Endothelial cell of umbilical vein (primary cell): ENCODE data around the gene SLC20A1. TPM values are rescaled to one million over a fixed set of nuclear protein-coding genes. Genes with fewer than 3 reads are reported as not detected.

ENCODE experiments used
- BruUV-seq: library from RNA; stranded (reverse); fragments of 400-500 nt; replicated peaks from 2 replicates; lab custom pipeline; 2021; lab: Mats Ljungman, UMichigan
- CTCF ChIA-PET: fragments of 300-600, 350-600 bp; sonication (Branson Sonifier 250); formaldehyde crosslinking; loops from one replicate; lab custom pipeline; 2021; ENCODE audit warnings: antibody characterized with exemption, inconsistent platforms; lab: Charles Lee
- POLR2A ChIA-PET: fragments of 300-600, 350-600 bp; sonication (Branson Sonifier 250); formaldehyde crosslinking; loops from one replicate; lab custom pipeline; 2021; ENCODE audit warnings: antibody characterized with exemption, inconsistent platforms; lab: Charles Lee
- DNase-seq: peaks from one replicate; pipeline ENCODE4 v3.0.0-alpha.2; 2011; ENCODE audit warnings: low read depth, low spot score
- FAIRE-seq: peaks from 2 replicates; lab custom pipeline; 2011; peaks lifted over from hg19 to GRCh38; lab: Jason Lieb, UNC
- H2AFZ ChIP-seq: 2 replicates; pipeline ENCODE4 v1.6.0; 2012; ENCODE audit warnings: low read depth, low read length, control low read depth, inconsistent platforms
- H3K27ac ChIP-seq: 2 replicates; pipeline ENCODE4 v1.5.1; 2011; ENCODE audit warnings: low read depth, mild to moderate bottlenecking, control low read depth, low read length, moderate library complexity; ENCODE audit not compliant: insufficient read depth
- H3K27me3 ChIP-seq, 2 experiments: 2 replicates each; pipeline versions ENCODE4 v1.6.0 to v1.6.1; 2011; ENCODE audit warnings: low read length in 2 of 2, mixed read lengths in 1 of 2; ENCODE audit not compliant: control insufficient read depth in 2 of 2, insufficient read depth in 2 of 2
- H3K36me3 ChIP-seq, 2 experiments: 2 replicates in 1 of 2; 3 replicates in 1 of 2; pipeline ENCODE4 v1.5.1; 2011; ENCODE audit warnings: low read length in 2 of 2, mild to moderate bottlenecking in 1 of 2, moderate library complexity in 1 of 2; ENCODE audit not compliant: control insufficient read depth in 2 of 2, insufficient read depth in 2 of 2; ENCODE audit errors: extremely low read depth in 1 of 2
- H3K4me1 ChIP-seq: 3 replicates; pipeline ENCODE4 v1.5.1; 2011; ENCODE audit warnings: mild to moderate bottlenecking, low read length; ENCODE audit not compliant: control insufficient read depth, insufficient read depth; ENCODE audit errors: extremely low read depth
- H3K4me2 ChIP-seq: 2 replicates; pipeline ENCODE4 v1.6.1; 2011; ENCODE audit warnings: low read length, control low read depth, mixed read lengths; ENCODE audit not compliant: insufficient read depth
- H3K4me3 ChIP-seq, 3 experiments: fragments of 200-600 bp in 1 of 3; sonication (generic), shearing (Covaris generic) in 1 of 3; replicated peaks in 1 of 3; 2 replicates each; pipeline ENCODE4 v1.5.1; 2011 to 2016; ENCODE audit warnings: control low read depth in 3 of 3, low read length in 3 of 3, mild to moderate bottlenecking in 2 of 3, inconsistent platforms in 1 of 3, low read depth in 1 of 3, moderate library complexity in 1 of 3; ENCODE audit not compliant: insufficient read depth in 1 of 3
- H3K79me2 ChIP-seq: 2 replicates; pipeline ENCODE4 v1.6.0; 2012; ENCODE audit warnings: low read length, inconsistent platforms; ENCODE audit not compliant: control insufficient read depth, insufficient read depth
- H3K9ac ChIP-seq: replicated peaks from 2 replicates; pipeline ENCODE3; 2011; ENCODE audit warnings: low read length, control low read depth; ENCODE audit not compliant: insufficient read depth; ENCODE audit errors: extremely low read depth
- H3K9me1 ChIP-seq: replicated peaks from 3 replicates; pipeline ENCODE4 v1.6.0; 2011; ENCODE audit warnings: mild to moderate bottlenecking, low read length; ENCODE audit not compliant: control insufficient read depth, insufficient read depth; ENCODE audit errors: extremely low read depth
- H3K9me3 ChIP-seq: replicated peaks from 2 replicates; pipeline ENCODE4 v1.5.1; 2012; ENCODE audit warnings: low read length, inconsistent platforms; ENCODE audit not compliant: control insufficient read depth, insufficient read depth
- H4K20me1 ChIP-seq: replicated peaks from 2 replicates; pipeline ENCODE3; 2011; ENCODE audit warnings: mild to moderate bottlenecking, low read length; ENCODE audit not compliant: control insufficient read depth, insufficient read depth; ENCODE audit errors: extremely low read depth
- CTCF ChIP-seq, 2 donors: IDR thresholded peaks; 1 replicate in 1 of 2; 2 replicates in 1 of 2; pipeline ENCODE4 v1.5.1; 2011; ENCODE audit warnings: low read length in 2 of 2, mild to moderate bottlenecking in 2 of 2, moderate library complexity in 2 of 2, control low read depth in 1 of 2, inconsistent platforms in 1 of 2, low read depth in 1 of 2; ENCODE audit not compliant: insufficient read depth in 1 of 2; ENCODE audit errors: extremely low read depth in 1 of 2
- EZH2 ChIP-seq: IDR thresholded peaks from 2 replicates; pipeline ENCODE4 v1.6.1; 2012; ENCODE audit warnings: borderline replicate concordance, low read depth, mild to moderate bottlenecking, moderate library complexity, low read length, inconsistent platforms; ENCODE audit not compliant: severe bottlenecking
- FOS ChIP-seq: IDR thresholded peaks from 2 replicates; pipeline ENCODE4 v1.6.1; 2011; ENCODE audit warnings: mild to moderate bottlenecking, low read length, moderate library complexity, borderline replicate concordance; ENCODE audit not compliant: insufficient read depth
- GATA2 ChIP-seq: IDR thresholded peaks from 2 replicates; pipeline ENCODE4 v1.7.0; 2011; ENCODE audit warnings: low read depth, mild to moderate bottlenecking, moderate library complexity, mixed read lengths, low read length; ENCODE audit not compliant: insufficient read length, insufficient read depth
- JUN ChIP-seq: IDR thresholded peaks from 2 replicates; pipeline ENCODE4 v1.6.1; 2011; ENCODE audit warnings: borderline replicate concordance, low read depth; ENCODE audit not compliant: insufficient read length, insufficient read depth
- MYC ChIP-seq: IDR thresholded peaks from one replicate; pipeline ENCODE4 v1.6.1; 2011; ENCODE audit warnings: mild to moderate bottlenecking, low read depth, low read length
- POLR2A ChIP-seq: IDR thresholded peaks from 2 replicates; pipeline ENCODE4 v1.6.1; 2012; ENCODE audit warnings: low read depth, mild to moderate bottlenecking, control low read depth, low read length
- POLR2AphosphoS5 ChIP-seq: IDR thresholded peaks from 2 replicates; pipeline ENCODE4 v1.6.1; 2012; ENCODE audit warnings: low read depth, mild to moderate bottlenecking, control low read depth, low read length, moderate library complexity; ENCODE audit not compliant: insufficient read depth
- dilution Hi-C: fragments of 300-500 bp; cut with MboI; formaldehyde crosslinking; loops from one replicate; pipeline ENCODE4 v1.15.0; 2019; ENCODE audit warnings: low sequenced_read_pairs; ENCODE audit not compliant: extremely low pct_ligation_motif_present
- intact Hi-C: fragments of 100-400 bp; cut with micrococcal nuclease; formaldehyde crosslinking; loops from one replicate; pipeline ENCODE4 v1.10.0; 2022
- polyA plus RNA-seq, 4 experiments: library from polyadenylated mRNA; depleted of rRNA in 3 of 4; stranded (reverse) in 3 of 4; unstranded in 1 of 4; fragments of >200 nt; gene quantifications; 2 replicates each; pipeline versions ENCODE4 v1.2.1 to v1.2.3, GENCODE V29; 2011 to 2012; ENCODE audit warnings: missing spikeins in 1 of 4
- total RNA-seq: library from RNA; stranded (reverse); gene quantifications from 2 replicates; pipeline ENCODE4 v1.2.3, GENCODE V29; 2021
- TF ChIP-seq, protein P1 (sequence below): IDR thresholded peaks from 2 replicates; pipeline ENCODE4 v1.6.1; 2011; ENCODE audit not compliant: insufficient read depth, insufficient read length

The SLC20A1 gene
- total and polyA plus RNA-seq, 2 donors (not counting 3 experiments of a cell fraction or from before 2014, with no cell fraction given), result 52.7 to 149 TPM

GRCh38 chr2:112679484-112679883 is 33.7 kb downstream of the SLC20A1 start:
- intact Hi-C loops, result no loop called here
- Histone ChIP-seq H3K9me1 (no peaks in the 10 kb centered on the region), H3K4me2 (no peak overlapping the region), H3K79me2 (no peaks in the 10 kb centered on the region), H4K20me1 (no peaks in the 10 kb centered on the region), H3K36me3 (no peaks in the 10 kb centered on the region), H3K4me1 (peaks cover 20% of the 10 kb centered on the region), H3K9me3 (no peaks in the 10 kb centered on the region), H3K27me3 (no peaks in the 10 kb centered on the region), H3K4me3 (no peak overlapping the region), H2AFZ (no peak overlapping the region), H3K27ac (no peak overlapping the region), H3K9ac (no peak overlapping the region)
- TF ChIP-seq POLR2AphosphoS5 (no peak), GATA2 (no peak), FOS (no peak), POLR2A (no peak), CTCF (IDR thresholded peaks at IDR 0.05; ENCODE audit: extremely low read depth in 1 of 2, insufficient read depth in 1 of 2, low read depth in 1 of 2, low read length in 2 of 2) (no peak), EZH2 (no peak), JUN (no peak), MYC (no peak)
- TF ChIP-seq, protein P1, sequence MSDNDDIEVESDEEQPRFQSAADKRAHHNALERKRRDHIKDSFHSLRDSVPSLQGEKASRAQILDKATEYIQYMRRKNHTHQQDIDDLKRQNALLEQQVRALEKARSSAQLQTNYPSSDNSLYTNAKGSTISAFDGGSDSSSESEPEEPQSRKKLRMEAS, result no peak
- no peak for FAIRE-seq
- POLR2A ChIA-PET, result no interaction called here
- DNase-seq, result no peak
- CTCF ChIA-PET, result interaction anchor here (1.1 to 1.4 kb wide), 5 partner anchors 15 to 47 kb away, joined by 3 to 5 read pairs (median 4); no protein-coding TSS in a partner anchor
- dilution Hi-C loops, result no loop called here
- no TSS peak for BruUV-seq
